K562 (cell line): ENCODE measurements around the gene PLP2. TPM values are rescaled to one million over a fixed set of nuclear protein-coding genes. Genes with fewer than 3 reads are reported as not detected.

Experiments used
- BCL6 ChIP-seq: fragments of 250-450 bp; sonication (Bioruptor Pico); IDR thresholded peaks from 2 replicates; pipeline ENCODE4 v1.4.0; 2020
- BCOR ChIP-seq: fragments of 450-650 bp; IDR thresholded peaks from 2 replicates; pipeline ENCODE4 v1.6.1; 2016
- CEBPG ChIP-seq, 3 experiments: fragments of 200-800 bp in 1 of 3; sonication (Bioruptor generic) in 1 of 3; sonication (generic) in 1 of 3; formaldehyde crosslinking in 1 of 3; IDR thresholded peaks in 2 of 3; conservative IDR thresholded peaks in 1 of 3; 2 replicates each; pipeline versions ENCODE4 v1.6.1 to v1.8.0; 2016 to 2022; ENCODE audit warnings: missing compliant biosample characterization in 2 of 3, missing genetic modification characterization in 2 of 3, mild to moderate bottlenecking in 1 of 3, missing genetic modification reagents in 1 of 3
- FOXA1 ChIP-seq: fragments of 450-650 bp; IDR thresholded peaks from 2 replicates; pipeline ENCODE4 v1.6.1; 2016; ENCODE audit warnings: mild to moderate bottlenecking, borderline replicate concordance
- GATAD2A ChIP-seq: fragments of 450-650 bp; IDR thresholded peaks from 2 replicates; pipeline ENCODE4 v1.6.1; 2017
- GTF2E2 ChIP-seq: fragments of 200-800 bp; sonication (Bioruptor generic); IDR thresholded peaks from 2 replicates; pipeline ENCODE4 v1.6.1; 2016; ENCODE audit warnings: missing genetic modification characterization, missing compliant biosample characterization
- HDAC6 ChIP-seq: IDR thresholded peaks from 2 replicates; pipeline ENCODE4 v1.6.1; 2012; ENCODE audit warnings: low read depth, mild to moderate bottlenecking, control low read depth, inconsistent platforms, low read length, moderate library complexity
- HMBOX1 ChIP-seq: sonication (generic); IDR thresholded peaks from 2 replicates; pipeline ENCODE4 v1.6.1; 2016
- KAT2B ChIP-seq: IDR thresholded peaks from one replicate; pipeline ENCODE4 v1.6.1; 2012; ENCODE audit warnings: low read depth, mild to moderate bottlenecking, control low read depth, inconsistent platforms, low read length, moderate library complexity
- MECOM ChIP-seq: fragments of 250-450 bp; sonication (Bioruptor Pico); IDR thresholded peaks from 2 replicates; pipeline ENCODE4 v1.8.0; 2022; ENCODE audit warnings: inconsistent platforms
- MYC ChIP-seq, 2 experiments: fragments of 250-450 bp in 1 of 2; sonication (Bioruptor Pico) in 1 of 2; IDR thresholded peaks; 2 replicates each; pipeline versions ENCODE4 v1.5.1 to v1.6.1; 2012 to 2021; ENCODE audit warnings: low read depth in 2 of 2, borderline replicate concordance in 1 of 2, improper control_type of control experiment in 1 of 2, low read length in 1 of 2, mild to moderate bottlenecking in 1 of 2, moderate library complexity in 1 of 2
- NCOA2 ChIP-seq, 2 experiments: fragments of 450-650 bp; IDR thresholded peaks; 2 replicates each; pipeline ENCODE4 v1.6.1; 2018; ENCODE audit warnings: mild to moderate bottlenecking in 2 of 2, moderate library complexity in 1 of 2; ENCODE audit not compliant: partially characterized antibody in 2 of 2
- NELFE ChIP-seq: IDR thresholded peaks from 2 replicates; pipeline ENCODE4 v1.6.1; 2011; ENCODE audit warnings: mild to moderate bottlenecking; ENCODE audit not compliant: insufficient read depth, insufficient read length
- NFIX ChIP-seq: fragments of 250-450 bp; sonication (Bioruptor Pico); IDR thresholded peaks from 2 replicates; pipeline ENCODE4 v1.4.0; 2020; ENCODE audit warnings: low read depth, mild to moderate bottlenecking, moderate library complexity
- NR2F6 ChIP-seq: fragments of 450-650 bp; formaldehyde crosslinking; IDR thresholded peaks from 2 replicates; pipeline ENCODE4 v1.4.0; 2020; ENCODE audit warnings: mild to moderate bottlenecking
- PRMT5 ChIP-seq: sonication (generic); formaldehyde crosslinking; IDR thresholded peaks from 2 replicates; pipeline ENCODE4 v1.5.0; 2020; ENCODE audit warnings: missing genetic modification reagents
- RAD21 ChIP-seq, 2 experiments: fragments of 250-450 bp in 1 of 2; fragments of 450-650 bp in 1 of 2; sonication (Bioruptor Pico) in 1 of 2; formaldehyde crosslinking in 1 of 2; IDR thresholded peaks in 1 of 2; conservative IDR thresholded peaks in 1 of 2; 2 replicates each; pipeline versions ENCODE4 v1.4.0 to v1.8.0; 2020 to 2022; ENCODE audit warnings: mild to moderate bottlenecking in 2 of 2, moderate library complexity in 1 of 2
- RB1 ChIP-seq: fragments of 450-650 bp; IDR thresholded peaks from 2 replicates; pipeline ENCODE4 v1.6.1; 2017; ENCODE audit warnings: low read depth, mild to moderate bottlenecking
- RUNX1 ChIP-seq: sonication (generic); IDR thresholded peaks from 2 replicates; pipeline ENCODE4 v1.6.1; 2016; ENCODE audit warnings: antibody characterized with exemption, low read depth
- TFE3 ChIP-seq: fragments of 450-650 bp; formaldehyde crosslinking; IDR thresholded peaks from 2 replicates; pipeline ENCODE4 v1.4.0; 2020; ENCODE audit warnings: mild to moderate bottlenecking, mixed read lengths
- TGIF2 ChIP-seq: sonication (generic); formaldehyde crosslinking; IDR thresholded peaks from 2 replicates; pipeline ENCODE4 v1.8.1; 2022; ENCODE audit warnings: mild to moderate bottlenecking, missing genetic modification reagents, moderate library complexity
- ZNF143 ChIP-seq: sonication (generic); formaldehyde crosslinking; IDR thresholded peaks from 2 replicates; pipeline ENCODE4 v1.9.0; 2022; ENCODE audit warnings: mild to moderate bottlenecking, missing genetic modification reagents
- ZNF280B ChIP-seq: fragments of 250-450 bp; sonication (Bioruptor Pico); IDR thresholded peaks from 2 replicates; pipeline ENCODE4 v1.5.1; 2021; ENCODE audit warnings: mild to moderate bottlenecking
- ZNF707 ChIP-seq: fragments of 250-450 bp; sonication (Bioruptor Pico); conservative IDR thresholded peaks from 2 replicates; pipeline ENCODE4 v1.8.0; 2022; ENCODE audit warnings: inconsistent platforms, mild to moderate bottlenecking, moderate library complexity
- polyA plus RNA-seq, 8 experiments: library from polyadenylated mRNA; depleted of rRNA in 4 of 8; stranded (reverse) in 5 of 8; unstranded in 3 of 8; fragments of >200 nt; fragmentation: Nextera tagmentation in 2 of 8; fragmentation: Illumina TruSeq in 1 of 8; extraction: Ambion mirVana in 2 of 8; extraction: Trizol in 1 of 8; gene quantifications; 2 replicates each; pipeline versions ENCODE4 v1.2.1 to v1.2.3, GENCODE V29; 2011 to 2014; ENCODE audit warnings: inconsistent platforms in 1 of 8, missing spikeins in 1 of 8
- total RNA-seq, 7 experiments: library from RNA; depleted of rRNA in 6 of 7; stranded (reverse); fragments of >200 nt in 6 of 7; fragmentation: Illumina TruSeq in 2 of 7; extraction: Trizol in 2 of 7; gene quantifications; 2 replicates each; pipeline versions ENCODE4 v1.2.1 to v1.2.3, GENCODE V29; 2011 to 2021; ENCODE audit warnings: low replicate concordance in 1 of 7

The PLP2 gene
- total and polyA plus RNA-seq, 9 of the 15 experiments (the other 6 are each of a cell fraction or from before 2014, with no cell fraction given): 34.7 to 236 (median 112) TPM

GRCh38 chrX:49163555-49164419 lies 7.9 kb upstream of the PLP2 start (continued):
- no peak for TF ChIP-seq CEBPG (CRISPR knock-in tag; IDR thresholded peaks at IDR 0.05)
- TF ChIP-seq CEBPG (tag; conservative IDR thresholded peaks at IDR 0.05 in 1 of 2, IDR thresholded peaks at IDR 0.05 in 1 of 2): no peak
- no peak for TF ChIP-seq FOXA1
- no peak for TF ChIP-seq HMBOX1
- TF ChIP-seq BCL6 (CRISPR knock-in tag): no peak
- no peak for TF ChIP-seq TFE3 (CRISPR knock-in tag)
- TF ChIP-seq PRMT5: no peak
- TF ChIP-seq ZNF707 (CRISPR knock-in tag): no peak
- no peak for TF ChIP-seq TGIF2
- TF ChIP-seq ZNF280B (CRISPR knock-in tag): no peak
- TF ChIP-seq GTF2E2 (tag): no peak
- TF ChIP-seq NR2F6 (CRISPR knock-in tag): no peak
- TF ChIP-seq RUNX1: no peak
- no peak for TF ChIP-seq KAT2B
- no peak for TF ChIP-seq NELFE
- TF ChIP-seq MYC (IDR thresholded peaks at IDR 0.05; ENCODE audit: low read depth, low read length): no peak
- no peak for TF ChIP-seq MYC (CRISPR knock-in tag; IDR thresholded peaks at IDR 0.05; ENCODE audit: borderline replicate concordance, low read depth)
- TF ChIP-seq NCOA2 (IDR thresholded peaks at IDR 0.05; ENCODE audit: partially characterized antibody in 2 of 2): no peak
- TF ChIP-seq RAD21 (CRISPR knock-in tag; conservative IDR thresholded peaks at IDR 0.05 in 1 of 2, IDR thresholded peaks at IDR 0.05 in 1 of 2): peak; percentile 47 to 53; a peak in 3 of 4 replicates
- TF ChIP-seq BCOR: no peak
- TF ChIP-seq ZNF143 (CRISPR knock-in tag): no peak
- no peak for TF ChIP-seq NFIX (CRISPR knock-in tag)
- no peak for TF ChIP-seq GATAD2A
- no peak for TF ChIP-seq HDAC6
- TF ChIP-seq MECOM: no peak
- TF ChIP-seq RB1: peak; percentile 81
